ENCODE data around the gene PRIM2. TPM values are rescaled to one million over a fixed set of nuclear protein-coding genes. Genes with fewer than 3 reads are reported as not detected.

PRIM2 gene
- total and polyA plus RNA-seq, 2 experiments from 2014 or later = 45.5 to 75.2 TPM

DNA sequence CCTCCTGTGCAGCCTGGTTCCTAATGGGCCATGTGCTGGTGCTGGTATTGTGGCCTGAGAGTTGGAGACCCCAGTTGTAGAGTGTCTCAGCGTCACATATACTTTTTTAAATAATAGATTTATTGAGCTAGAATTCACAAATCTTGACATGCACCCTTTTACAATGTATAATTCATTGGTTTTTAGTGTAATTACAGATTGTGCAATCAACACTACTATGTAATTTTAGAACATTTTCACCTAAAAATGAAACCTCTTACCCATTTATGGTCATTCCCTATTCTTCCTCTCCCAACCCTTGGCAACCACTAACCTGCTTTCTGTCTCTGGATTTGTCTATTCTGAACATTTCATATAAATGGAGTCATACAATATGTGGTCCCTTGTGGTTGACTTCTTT is 10.6 kb downstream of the PRIM2 start:
- Histone ChIP-seq H3K4me3 (no peak overlapping the region), H3K27ac (ENCODE audit: low read depth) (no peak overlapping the region), H3K4me2 (no peak overlapping the region), H3K27me3 (ENCODE audit: insufficient read depth) (no peaks in the 10 kb centered on the region), H4K20me1 (replicated peaks; ENCODE audit: insufficient read depth) (0 out of 2 replicates have a peak, but pooled peaks cover 4% of the 10 kb centered on the region), H2AFZ (no peak overlapping the region), H3K9me2 (ENCODE audit: insufficient read depth) (no peaks in the 10 kb centered on the region), H3K36me3 (ENCODE audit: insufficient read depth) (peaks cover 54% of the 10 kb centered on the region), H3K4me1 (ENCODE audit: insufficient read depth) (no peaks in the 10 kb centered on the region), H3F3A (replicated peaks; ENCODE audit: low read depth) (no peaks in the 10 kb centered on the region), H3K79me2 (replicated peaks; ENCODE audit: insufficient read depth) (peaks cover 61% of the 10 kb centered on the region)
- Mint-ChIP-seq H3K27me3 (ENCODE audit: insufficient read depth, low read depth, poor library complexity) (no peaks in the 10 kb centered on the region), H3K4me1 (no peaks in the 10 kb centered on the region), H3K36me3 (ENCODE audit: low read depth) (peaks cover 97% of the 10 kb centered on the region), H3K27ac (no peak overlapping the region), H3K4me3 (no peak overlapping the region), H3K9me3 (peaks cover 60% of the 10 kb centered on the region)
- TF ChIP-seq, protein P1, sequence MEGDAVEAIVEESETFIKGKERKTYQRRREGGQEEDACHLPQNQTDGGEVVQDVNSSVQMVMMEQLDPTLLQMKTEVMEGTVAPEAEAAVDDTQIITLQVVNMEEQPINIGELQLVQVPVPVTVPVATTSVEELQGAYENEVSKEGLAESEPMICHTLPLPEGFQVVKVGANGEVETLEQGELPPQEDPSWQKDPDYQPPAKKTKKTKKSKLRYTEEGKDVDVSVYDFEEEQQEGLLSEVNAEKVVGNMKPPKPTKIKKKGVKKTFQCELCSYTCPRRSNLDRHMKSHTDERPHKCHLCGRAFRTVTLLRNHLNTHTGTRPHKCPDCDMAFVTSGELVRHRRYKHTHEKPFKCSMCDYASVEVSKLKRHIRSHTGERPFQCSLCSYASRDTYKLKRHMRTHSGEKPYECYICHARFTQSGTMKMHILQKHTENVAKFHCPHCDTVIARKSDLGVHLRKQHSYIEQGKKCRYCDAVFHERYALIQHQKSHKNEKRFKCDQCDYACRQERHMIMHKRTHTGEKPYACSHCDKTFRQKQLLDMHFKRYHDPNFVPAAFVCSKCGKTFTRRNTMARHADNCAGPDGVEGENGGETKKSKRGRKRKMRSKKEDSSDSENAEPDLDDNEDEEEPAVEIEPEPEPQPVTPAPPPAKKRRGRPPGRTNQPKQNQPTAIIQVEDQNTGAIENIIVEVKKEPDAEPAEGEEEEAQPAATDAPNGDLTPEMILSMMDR (conservative IDR thresholded peaks at IDR 0.05; ENCODE audit: low read depth in 2 of 2) = no peak
- TF ChIP-seq POLR2AphosphoS5 (IDR thresholded peaks at IDR 0.05; ENCODE audit: low read depth) (no peak), ZNF331 (CRISPR knock-in tag; IDR thresholded peaks at IDR 0.05; ENCODE audit: low read depth) (no peak), ZNF114 (CRISPR knock-in tag; IDR thresholded peaks at IDR 0.05) (no peak)
- ATAC-seq (no peak), DNase-seq (ENCODE audit: low spot score) (no peak)

DNA sequence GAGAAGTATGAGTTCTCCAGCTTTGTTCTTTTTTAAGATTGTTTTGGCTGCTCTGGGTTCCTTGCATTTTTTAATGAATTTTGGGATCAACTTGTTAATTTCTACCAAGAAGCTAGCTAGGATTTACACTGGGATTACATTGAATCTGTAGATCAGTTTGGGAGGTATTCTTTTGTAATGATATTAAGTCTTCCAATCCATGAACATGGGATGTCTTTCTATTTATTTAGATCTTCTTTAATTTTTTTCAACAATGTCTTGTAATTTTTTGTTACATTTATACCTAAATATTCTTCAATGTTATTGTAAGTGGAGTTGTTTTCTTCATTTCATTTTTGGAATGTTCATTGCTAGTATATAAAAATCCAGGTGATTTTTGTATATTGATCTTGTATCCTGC is 12.5 kb downstream of the PRIM2 start:
- no peak overlapping the region for H3K4me3 Mint-ChIP-seq

More for the DNA sequence above, 12.5 kb downstream of the PRIM2 start:
- Histone ChIP-seq H3K4me2 (no peak overlapping the region), H3F3A (replicated peaks; ENCODE audit: low read depth) (no peaks in the 10 kb centered on the region), H3K9me2 (ENCODE audit: insufficient read depth) (no peaks in the 10 kb centered on the region), H3K36me3 (ENCODE audit: insufficient read depth) (peaks cover 70% of the 10 kb centered on the region), H3K4me3 (no peak overlapping the region), H2AFZ (no peak overlapping the region), H3K27me3 (ENCODE audit: insufficient read depth) (no peaks in the 10 kb centered on the region), H3K79me2 (replicated peaks; ENCODE audit: insufficient read depth) (peaks cover 71% of the 10 kb centered on the region), H3K4me1 (ENCODE audit: insufficient read depth) (no peaks in the 10 kb centered on the region), H4K20me1 (replicated peaks; ENCODE audit: insufficient read depth) (no peaks in the 10 kb centered on the region), H3K27ac (ENCODE audit: low read depth) (no peak overlapping the region)
- no peak for DNase-seq (ENCODE audit: low spot score)
- H3K27me3 Mint-ChIP-seq (ENCODE audit: insufficient read depth, low read depth, poor library complexity) = no peaks in the 10 kb centered on the region
- H3K36me3 Mint-ChIP-seq (ENCODE audit: low read depth) = peaks cover 100% of the 10 kb centered on the region
- H3K4me1 Mint-ChIP-seq = no peaks in the 10 kb centered on the region; the same call in 2 of the 3 replicates
- H3K27ac Mint-ChIP-seq = no peak overlapping the region
- H3K9me3 Mint-ChIP-seq = peaks cover 78% of the 10 kb centered on the region
- TF ChIP-seq, protein P1 (conservative IDR thresholded peaks at IDR 0.05; ENCODE audit: low read depth in 2 of 2) = no peak
- TF ChIP-seq STAT1 (IDR thresholded peaks at IDR 0.05; ENCODE audit: unreplicated experiment) (no peak), ZNF114 (CRISPR knock-in tag; IDR thresholded peaks at IDR 0.05) (no peak), NANOG (IDR thresholded peaks at IDR 0.05; ENCODE audit: borderline replicate concordance) (no peak), ZNF331 (CRISPR knock-in tag; IDR thresholded peaks at IDR 0.05; ENCODE audit: low read depth) (no peak), EZH2phosphoT487 (IDR thresholded peaks at IDR 0.05; ENCODE audit: unreplicated experiment) (no peak), CREB1 (CRISPR knock-in tag; IDR thresholded peaks at IDR 0.05; ENCODE audit: low read depth) (no peak), POLR2AphosphoS5 (IDR thresholded peaks at IDR 0.05; ENCODE audit: low read depth) (no peak), EZH2 (IDR thresholded peaks at IDR 0.05; ENCODE audit: low read depth, unreplicated experiment) (no peak), JUNB (IDR thresholded peaks at IDR 0.05; ENCODE audit: unreplicated experiment) (no peak)
- TF ChIP-seq, protein P2, sequence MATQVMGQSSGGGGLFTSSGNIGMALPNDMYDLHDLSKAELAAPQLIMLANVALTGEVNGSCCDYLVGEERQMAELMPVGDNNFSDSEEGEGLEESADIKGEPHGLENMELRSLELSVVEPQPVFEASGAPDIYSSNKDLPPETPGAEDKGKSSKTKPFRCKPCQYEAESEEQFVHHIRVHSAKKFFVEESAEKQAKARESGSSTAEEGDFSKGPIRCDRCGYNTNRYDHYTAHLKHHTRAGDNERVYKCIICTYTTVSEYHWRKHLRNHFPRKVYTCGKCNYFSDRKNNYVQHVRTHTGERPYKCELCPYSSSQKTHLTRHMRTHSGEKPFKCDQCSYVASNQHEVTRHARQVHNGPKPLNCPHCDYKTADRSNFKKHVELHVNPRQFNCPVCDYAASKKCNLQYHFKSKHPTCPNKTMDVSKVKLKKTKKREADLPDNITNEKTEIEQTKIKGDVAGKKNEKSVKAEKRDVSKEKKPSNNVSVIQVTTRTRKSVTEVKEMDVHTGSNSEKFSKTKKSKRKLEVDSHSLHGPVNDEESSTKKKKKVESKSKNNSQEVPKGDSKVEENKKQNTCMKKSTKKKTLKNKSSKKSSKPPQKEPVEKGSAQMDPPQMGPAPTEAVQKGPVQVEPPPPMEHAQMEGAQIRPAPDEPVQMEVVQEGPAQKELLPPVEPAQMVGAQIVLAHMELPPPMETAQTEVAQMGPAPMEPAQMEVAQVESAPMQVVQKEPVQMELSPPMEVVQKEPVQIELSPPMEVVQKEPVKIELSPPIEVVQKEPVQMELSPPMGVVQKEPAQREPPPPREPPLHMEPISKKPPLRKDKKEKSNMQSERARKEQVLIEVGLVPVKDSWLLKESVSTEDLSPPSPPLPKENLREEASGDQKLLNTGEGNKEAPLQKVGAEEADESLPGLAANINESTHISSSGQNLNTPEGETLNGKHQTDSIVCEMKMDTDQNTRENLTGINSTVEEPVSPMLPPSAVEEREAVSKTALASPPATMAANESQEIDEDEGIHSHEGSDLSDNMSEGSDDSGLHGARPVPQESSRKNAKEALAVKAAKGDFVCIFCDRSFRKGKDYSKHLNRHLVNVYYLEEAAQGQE (IDR thresholded peaks at IDR 0.05; ENCODE audit: unreplicated experiment) = no peak
- TF ChIP-seq, protein P3, sequence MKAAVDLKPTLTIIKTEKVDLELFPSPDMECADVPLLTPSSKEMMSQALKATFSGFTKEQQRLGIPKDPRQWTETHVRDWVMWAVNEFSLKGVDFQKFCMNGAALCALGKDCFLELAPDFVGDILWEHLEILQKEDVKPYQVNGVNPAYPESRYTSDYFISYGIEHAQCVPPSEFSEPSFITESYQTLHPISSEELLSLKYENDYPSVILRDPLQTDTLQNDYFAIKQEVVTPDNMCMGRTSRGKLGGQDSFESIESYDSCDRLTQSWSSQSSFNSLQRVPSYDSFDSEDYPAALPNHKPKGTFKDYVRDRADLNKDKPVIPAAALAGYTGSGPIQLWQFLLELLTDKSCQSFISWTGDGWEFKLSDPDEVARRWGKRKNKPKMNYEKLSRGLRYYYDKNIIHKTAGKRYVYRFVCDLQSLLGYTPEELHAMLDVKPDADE (IDR thresholded peaks at IDR 0.05) = no peak
- ATAC-seq = no peak

Data from GM23338 (cell line).